Sciatic nerve (tissue), 2 donors: Measurements from ENCODE around the gene UBIAD1. TPM values are rescaled to one million over a fixed set of nuclear protein-coding genes. Genes with fewer than 3 reads are reported as not detected.
"Not testable (repeated sequence)": the region's sequence is repeated elsewhere in the genome, so short reads cannot be mapped to it uniquely, and the experiment has no call there.

Source experiments
- ATAC-seq: fragments of 200-7000 bp; cut with Tn5 transposase; one replicate; pipeline ENCODE4 v1.9.1; 2020; ENCODE audit warnings: mild to moderate bottlenecking, moderate library complexity
- DNase-seq: peaks from one replicate; pipeline ENCODE4 v3.0.0-alpha.2; 2020; ENCODE audit warnings: low spot score
- intact Hi-C: fragments of 100-400 bp; cut with DNase I; formaldehyde crosslinking; loops from one replicate; pipeline ENCODE4 v1.14.2; 2022
- total RNA-seq: library from RNA; stranded (reverse); fragmentation: NEBNext Ultra II Directional; extraction: Animal tissue kit (Norgen Biotek cat#: 25700); gene quantifications from one replicate; pipeline ENCODE4 v1.2.1, GENCODE V29; 2021
- donor health status: DM: no; HTN: no; CAD: no.
- donor health status: DM: no; HTN: no; CAD: no.

UBIAD1 gene
- total RNA-seq, 1 donor from 2014 or later: 13.9 TPM

DNA sequence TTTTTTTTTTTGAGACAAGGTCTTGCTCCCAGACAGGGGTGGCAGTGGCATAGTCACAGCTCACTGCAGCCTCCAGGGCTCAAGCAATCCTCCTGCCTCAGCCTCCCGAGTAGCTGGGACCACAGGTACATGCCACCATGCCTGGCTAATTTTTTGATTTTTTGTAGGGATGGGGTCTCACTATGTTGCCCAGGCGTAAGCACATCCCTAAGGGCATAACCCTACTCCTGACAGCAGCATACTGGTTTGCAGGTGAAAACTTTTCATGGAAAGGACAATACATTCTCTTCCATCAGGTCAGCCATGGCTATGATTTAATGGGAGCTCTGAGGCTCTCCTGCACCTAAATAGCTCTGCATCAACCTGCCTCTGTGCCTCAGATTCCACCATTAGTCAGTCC, 29.4 kb downstream of the UBIAD1 start:
- DNase-seq (no peak), ATAC-seq (no peak)

DNA sequence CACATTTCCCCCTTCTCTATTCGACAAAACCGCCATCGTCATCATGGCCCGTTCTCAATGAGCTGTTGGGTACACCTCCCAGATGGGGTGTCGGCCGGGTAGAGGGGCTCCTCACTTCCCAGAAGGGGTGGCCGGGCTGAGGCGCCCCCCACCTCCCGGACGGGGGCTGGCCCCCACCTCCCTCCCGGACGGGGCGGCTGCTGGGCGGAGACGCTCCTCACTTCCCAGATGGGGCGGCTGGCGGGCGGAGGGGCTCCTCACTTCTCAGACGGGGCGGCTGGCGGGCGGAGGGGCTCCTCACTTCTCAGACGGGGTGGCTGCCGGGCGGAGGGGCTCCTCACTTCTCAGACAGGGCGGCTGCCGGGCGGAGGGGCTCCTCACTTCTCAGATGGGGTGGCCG, 32.5 kb downstream of the UBIAD1 start:
- ATAC-seq, intact Hi-C loops, DNase-seq: not testable (repeated sequence)

More for the DNA sequence above, 29.4 kb downstream of the UBIAD1 start:
- intact Hi-C loops: no loop called here

DNA sequence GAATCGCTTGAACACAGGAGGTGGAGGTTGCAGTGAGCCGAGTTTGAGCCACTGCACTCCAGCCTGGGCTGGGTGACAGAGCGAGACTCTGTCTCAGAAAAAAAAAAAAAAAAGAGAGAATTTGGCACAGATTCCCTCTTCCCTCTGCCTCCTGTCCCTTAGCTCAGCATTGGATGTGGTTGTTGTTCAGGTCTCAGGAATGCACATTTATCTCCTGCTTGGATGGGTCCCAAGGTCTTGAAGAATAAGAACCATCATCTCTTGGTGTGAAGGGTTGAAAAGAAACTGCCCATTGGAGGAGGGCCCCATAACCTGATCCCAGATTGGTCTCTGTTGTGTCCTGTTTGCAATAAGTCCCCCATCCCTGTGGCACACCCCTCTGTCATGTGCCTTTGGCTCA, 34.9 kb downstream of the UBIAD1 start:
- ATAC-seq (no peak), DNase-seq (no peak)
- intact Hi-C loops: no loop called here

GRCh38 chr1:11308699-11309224, 35.8 kb downstream of the UBIAD1 start:
- ATAC-seq (no peak), DNase-seq (no peak)
- intact Hi-C loops: no loop called here

DNA sequence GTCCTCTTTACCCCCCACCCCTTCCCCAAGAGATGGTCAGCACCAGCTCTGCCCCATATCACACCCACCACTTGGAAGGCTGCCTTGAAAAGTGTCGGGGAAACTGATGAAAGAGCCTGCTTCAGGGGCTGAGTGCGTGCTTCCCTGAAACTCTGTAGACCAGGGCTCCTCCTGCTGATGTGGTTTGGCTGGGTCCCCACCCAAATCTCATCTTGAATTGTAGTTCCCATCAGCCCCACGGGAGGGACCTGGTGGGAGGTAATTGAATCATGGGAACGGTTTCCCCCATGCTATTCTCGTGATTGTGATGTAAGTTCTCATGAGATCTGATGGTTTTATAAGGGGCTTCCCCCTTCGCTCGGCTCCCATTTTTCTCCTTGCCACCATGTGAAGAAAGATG, 36.4 kb downstream of the UBIAD1 start:
- DNase-seq (no peak), ATAC-seq (no peak)
- intact Hi-C loops: no loop called here

GRCh38 chr1:11311816-11312755, 39.1 kb downstream of the UBIAD1 start:
- ATAC-seq: no peak
- intact Hi-C loops: loop anchor here (10.0 kb wide), 1 partner anchor 303 kb away; no protein-coding TSS in a partner anchor
- no peak for DNase-seq

- ATAC-seq: peak; percentile 58
- no peak for DNase-seq
- intact Hi-C loops: loop anchor here (10.0 kb wide), 1 partner anchor 300 kb away; no protein-coding TSS in a partner anchor
Measured at GRCh38 chr1:11314959-11315358, 42.0 kb downstream of the UBIAD1 start.

- intact Hi-C loops: loop anchor here (10.0 kb wide), 1 partner anchor 298 kb away; no protein-coding TSS in a partner anchor
- peak; percentile 52 for ATAC-seq
- no peak for DNase-seq
Measured at GRCh38 chr1:11316701-11317100, 43.7 kb downstream of the UBIAD1 start.

- intact Hi-C loops: loop anchor here (10.0 kb wide), 1 partner anchor 296 kb away; no protein-coding TSS in a partner anchor
- no peak for DNase-seq
- ATAC-seq: no peak
Measured at GRCh38 chr1:11318982-11319381, 46.0 kb downstream of the UBIAD1 start.

GRCh38 chr1:11320153-11320936, 47.3 kb downstream of the UBIAD1 start:
- ATAC-seq: no peak
- no peak for DNase-seq
- intact Hi-C loops: no loop called here

GRCh38 chr1:11321656-11322491, 48.9 kb downstream of the UBIAD1 start:
- DNase-seq: no peak
- no peak for ATAC-seq
- intact Hi-C loops: no loop called here

- DNase-seq (no peak), ATAC-seq (no peak)
- intact Hi-C loops: no loop called here
Measured at GRCh38 chr1:11324567-11325165, 51.7 kb downstream of the UBIAD1 start.

DNA sequence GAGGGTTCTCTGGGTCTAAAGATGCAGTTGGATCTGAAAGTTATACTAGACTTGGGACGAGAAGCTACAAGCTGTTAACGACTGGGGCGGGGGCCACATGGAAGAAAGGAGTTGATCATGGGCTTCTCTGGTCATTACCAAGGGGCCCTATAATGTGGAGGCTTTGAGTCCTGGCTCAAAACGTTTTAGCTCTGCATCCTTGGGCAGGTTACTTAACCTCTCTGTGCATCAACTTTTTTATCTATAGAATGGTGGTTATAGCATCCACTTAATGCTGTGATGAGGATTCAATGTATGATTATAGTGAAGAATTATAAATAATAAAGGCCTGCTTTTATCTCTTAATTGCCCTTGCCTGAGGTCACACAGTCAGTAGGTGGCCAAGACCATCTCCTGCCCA, 53.1 kb downstream of the UBIAD1 start:
- DNase-seq: no peak
- intact Hi-C loops: no loop called here
- ATAC-seq: no peak

- no peak for ATAC-seq
- DNase-seq: no peak
- intact Hi-C loops: no loop called here
Measured at GRCh38 chr1:11328444-11328843, 55.4 kb downstream of the UBIAD1 start.

- intact Hi-C loops: no loop called here
- no peak for ATAC-seq
- DNase-seq: no peak
Measured at GRCh38 chr1:11330411-11330810, 57.4 kb downstream of the UBIAD1 start.

DNA sequence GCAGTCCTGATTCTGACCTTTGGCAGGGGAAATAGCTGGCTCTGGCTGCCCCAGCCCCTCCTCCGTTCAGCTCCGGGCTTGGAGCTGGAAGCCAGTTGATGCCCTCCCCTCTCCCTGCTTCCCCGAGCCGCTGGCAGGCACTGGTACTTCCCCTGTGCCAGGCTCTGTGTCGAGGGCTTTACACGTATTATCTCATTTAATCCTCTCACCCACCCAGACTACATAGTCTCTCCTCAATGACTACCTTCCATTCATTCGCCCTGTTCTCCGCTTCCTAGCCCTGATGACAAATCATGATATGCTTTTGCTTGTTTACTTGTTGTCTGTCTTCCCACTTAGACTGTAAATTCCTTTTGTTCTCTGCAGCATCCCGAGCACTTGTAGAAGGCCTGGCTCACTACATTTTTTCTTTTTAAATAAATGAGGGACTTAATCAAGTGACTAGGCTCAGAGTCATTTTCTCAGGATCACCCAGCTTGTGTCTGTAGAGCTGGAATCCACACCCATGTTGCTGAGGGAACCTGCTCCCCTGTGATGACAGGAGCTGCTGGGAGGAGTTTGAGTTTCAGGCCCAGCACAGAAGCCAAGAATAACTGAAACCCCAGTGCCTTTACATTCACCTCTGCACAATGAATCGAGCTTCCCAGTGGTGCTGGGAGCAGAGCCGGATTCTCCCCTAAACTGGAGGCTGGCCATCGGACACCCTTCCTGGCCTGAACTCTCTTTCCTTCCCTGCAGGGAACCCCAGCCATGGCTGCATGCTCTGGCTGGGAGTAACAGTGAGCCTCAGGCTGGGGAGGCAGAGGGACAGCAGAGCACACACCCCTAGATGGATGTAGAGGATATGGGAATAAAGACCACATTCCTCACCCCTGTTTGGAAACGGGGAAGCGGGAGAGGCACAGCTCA, 58.3 kb downstream of the UBIAD1 start:
- no peak for ATAC-seq
- no peak for DNase-seq
- intact Hi-C loops: no loop called here

GRCh38 chr1:11331945-11332546, 59.0 kb downstream of the UBIAD1 start:
- intact Hi-C loops: no loop called here
- ATAC-seq: no peak
- no peak for DNase-seq
